Stimulated activated CD4-positive, alpha-beta T cell treated with anti-CD3 and anti-CD28 coated beads, Interleukin-2, amount 100 ng/mL, for 48 hours (primary cell): Measurements from ENCODE around the gene CALN1.
"Not testable (repeated sequence)": the region's sequence is repeated elsewhere in the genome, so short reads cannot be mapped to it uniquely, and the experiment has no call there.

Source experiments
- DNase-seq, 2 donors: peaks; one replicate each; pipeline ENCODE4 v3.0.0-alpha.2; 2020

CALN1 gene

GRCh38 chr7:71942115-71942514 lies 470.0 kb downstream of the CALN1 start:
- DNase-seq, result no peak

- DNase-seq, result no peak
Observed at GRCh38 chr7:71937840-71938371, 474.2 kb downstream of the CALN1 start.

DNA sequence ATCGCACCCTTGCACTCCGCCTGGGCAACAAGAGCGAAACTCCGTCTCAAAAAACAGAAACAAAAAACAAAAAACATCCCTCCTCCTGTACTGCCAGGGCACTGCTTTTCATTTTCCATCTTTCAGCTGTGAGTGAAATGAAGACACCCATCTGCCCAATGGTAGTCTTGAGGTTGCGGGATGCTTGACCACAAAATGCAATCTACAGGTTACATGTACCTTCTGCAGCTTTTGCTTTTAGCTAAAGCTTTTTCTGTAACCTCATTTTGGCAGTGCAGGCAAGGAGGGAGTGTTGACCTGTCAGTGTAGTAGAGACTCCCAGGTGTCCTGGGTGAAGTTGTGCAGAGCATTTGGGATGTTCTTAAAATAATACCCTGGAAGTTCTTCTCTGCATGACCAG lies 476.5 kb downstream of the CALN1 start:
- DNase-seq, result no peak

DNA sequence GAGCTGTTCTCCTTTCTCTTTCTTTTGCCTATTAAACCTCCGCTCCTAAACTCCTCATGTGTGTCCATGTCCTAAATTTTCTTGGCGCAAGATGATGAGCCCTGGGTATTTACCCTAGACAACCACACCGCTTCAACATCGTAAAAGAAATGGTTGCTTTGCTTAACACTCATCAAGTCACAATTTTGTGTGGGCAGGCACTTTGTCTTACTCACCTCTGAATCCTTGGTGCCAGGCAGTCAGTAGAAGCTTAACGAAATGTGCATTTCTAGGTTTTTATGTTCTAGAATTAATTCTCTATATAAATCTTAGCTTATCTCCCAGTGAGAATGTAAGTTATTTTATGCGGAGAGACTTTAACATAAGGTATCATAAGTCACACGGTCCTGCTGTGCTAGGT lies 478.7 kb downstream of the CALN1 start:
- no peak for DNase-seq

DNA sequence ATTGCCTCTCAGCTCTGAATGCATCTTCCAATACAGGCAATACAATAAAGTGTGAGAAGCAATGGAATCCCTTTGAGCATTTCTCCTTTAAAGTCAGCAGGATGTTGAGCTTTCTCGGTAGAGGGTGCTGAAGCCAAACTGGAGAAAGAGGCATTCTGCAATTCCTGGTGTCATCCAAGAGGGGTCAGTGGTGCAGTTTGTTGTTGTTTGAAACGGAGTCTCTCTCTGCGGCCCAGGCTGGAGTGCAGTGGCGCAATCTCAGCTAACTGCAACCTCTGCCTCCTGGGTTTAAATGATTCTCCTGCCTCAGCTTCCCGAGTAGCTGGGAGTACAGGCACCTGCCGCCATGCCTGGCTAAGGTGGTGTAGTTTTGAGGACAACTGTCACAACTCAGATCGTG lies 486.5 kb downstream of the CALN1 start:
- no peak for DNase-seq

- not testable (repeated sequence) for DNase-seq
Observed at GRCh38 chr7:71914204-71914603, 497.9 kb downstream of the CALN1 start.

- DNase-seq, result no peak
Observed at GRCh38 chr7:71912476-71912875, 499.7 kb downstream of the CALN1 start.

- no peak for DNase-seq
Observed at GRCh38 chr7:71911051-71911450, 501.1 kb downstream of the CALN1 start.

DNA sequence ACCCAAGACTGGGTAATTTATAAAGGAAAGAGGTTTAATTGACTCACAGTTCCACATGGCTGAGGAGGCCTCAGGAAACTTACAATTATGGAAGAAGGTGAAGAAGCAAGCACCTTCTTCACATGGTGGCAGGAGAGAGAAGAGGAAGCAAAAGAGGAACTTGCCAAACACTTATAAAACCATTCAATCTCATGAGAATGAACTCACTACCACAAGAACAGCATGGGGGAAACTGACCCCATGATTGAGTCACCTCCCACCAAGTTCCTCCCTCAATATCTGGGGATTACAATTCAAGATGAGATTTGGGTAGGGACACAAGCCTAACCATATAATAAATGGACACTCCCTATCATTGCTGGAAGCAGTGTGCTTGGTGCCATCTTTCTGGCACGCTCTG lies 506.3 kb downstream of the CALN1 start:
- DNase-seq, result no peak

- DNase-seq, result no peak
Observed at GRCh38 chr7:71904484-71904883, 507.7 kb downstream of the CALN1 start.

DNA sequence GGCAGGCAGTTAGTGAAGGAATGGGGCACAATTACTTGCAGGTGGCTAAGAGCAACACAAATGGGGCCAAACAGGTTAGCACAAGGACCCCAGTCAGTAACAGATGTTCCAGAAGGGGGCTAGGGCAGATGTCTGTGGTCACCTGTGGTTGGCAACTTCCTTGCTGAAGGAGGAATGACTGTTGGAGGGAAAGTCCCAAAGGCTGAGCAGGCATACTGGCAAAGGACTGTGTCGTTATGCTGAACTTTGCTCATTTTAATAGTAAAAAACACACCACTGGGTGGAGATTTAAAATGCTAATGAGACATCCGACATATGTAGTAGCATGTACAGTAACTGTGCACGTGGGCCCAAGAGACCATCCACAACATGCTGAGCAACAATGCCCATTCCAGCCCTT lies 511.6 kb downstream of the CALN1 start:
- DNase-seq, result no peak

GRCh38 chr7:71896535-71896934 lies 515.6 kb downstream of the CALN1 start:
- no peak for DNase-seq

DNA sequence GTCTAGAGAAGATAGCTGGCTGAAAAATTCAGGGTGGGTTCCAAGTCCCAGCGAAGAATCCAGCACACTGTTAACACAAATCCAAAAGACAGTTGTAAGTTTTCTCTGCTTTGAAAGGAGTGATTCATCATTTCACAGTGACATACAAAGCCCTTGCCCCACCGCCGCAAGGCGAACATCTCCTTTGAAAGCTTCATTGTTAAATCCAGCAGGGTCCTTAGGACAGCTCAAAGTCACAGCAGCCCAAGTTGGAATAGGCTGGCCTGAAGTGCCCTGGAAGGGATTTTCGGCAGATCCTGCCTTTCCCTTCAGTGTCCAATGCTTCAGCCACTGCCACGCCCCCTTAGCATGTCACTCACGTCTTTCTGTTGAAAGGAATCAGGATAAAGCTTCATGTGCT lies 526.1 kb downstream of the CALN1 start:
- DNase-seq, result no peak

DNA sequence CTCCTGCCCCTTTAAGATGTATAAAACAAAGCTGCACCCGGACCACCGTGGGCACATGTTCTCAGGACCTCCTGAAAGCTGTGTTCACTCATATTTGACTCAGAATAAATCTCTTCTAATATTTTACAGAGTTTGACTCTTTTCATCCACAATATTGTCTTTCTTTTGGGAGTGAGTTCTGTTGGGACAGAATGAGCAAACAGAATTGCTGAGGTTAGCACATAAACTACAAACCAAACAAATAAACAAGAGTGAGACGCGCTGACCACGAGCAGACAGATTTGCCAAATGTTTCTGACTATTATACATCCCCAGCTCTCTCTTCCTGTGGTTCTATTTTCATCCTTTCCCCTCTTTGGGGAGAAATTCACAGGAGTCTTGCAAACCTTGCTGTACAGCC lies 526.7 kb downstream of the CALN1 start:
- no peak for DNase-seq

DNA sequence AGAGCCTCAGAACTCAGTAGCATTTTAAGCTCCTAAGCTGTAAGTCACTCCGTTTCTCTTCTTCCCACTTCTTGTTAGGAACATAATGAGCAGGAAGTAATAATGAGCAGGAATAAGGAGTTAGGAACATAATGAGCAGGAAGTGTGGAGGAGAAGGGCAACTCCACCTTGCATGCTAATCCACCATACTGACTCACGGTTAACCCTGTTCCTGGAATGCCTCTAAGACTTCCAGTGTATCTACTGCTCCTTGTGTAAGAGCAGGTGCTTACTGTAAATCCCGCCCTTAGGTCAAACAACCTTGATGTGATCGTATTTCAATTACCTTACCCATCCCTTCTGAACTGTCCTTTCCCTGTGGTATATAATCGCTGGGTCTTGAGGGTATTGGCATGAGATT lies 528.7 kb downstream of the CALN1 start:
- no peak for DNase-seq

- DNase-seq, result no peak
Observed at GRCh38 chr7:71871446-71871845, 540.7 kb downstream of the CALN1 start.

DNA sequence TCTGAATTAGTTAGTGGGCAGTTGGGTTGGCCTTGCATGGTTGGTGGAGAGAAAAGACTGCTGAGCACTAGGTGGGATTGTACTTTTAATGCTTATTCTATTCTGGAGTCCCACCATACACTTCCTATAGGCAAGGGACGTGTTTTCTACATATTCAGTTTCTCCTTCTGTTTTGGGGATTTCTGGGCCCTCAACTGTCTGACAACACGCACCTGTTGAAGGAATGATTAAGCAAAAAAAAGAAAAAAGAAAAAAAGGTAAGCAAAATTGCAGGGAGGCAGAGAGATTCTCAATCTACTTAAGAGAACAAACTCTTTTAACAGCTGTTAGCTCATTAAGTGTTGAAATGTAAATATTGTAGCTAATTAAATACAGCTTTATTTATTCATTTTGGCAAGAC lies 541.3 kb downstream of the CALN1 start:
- DNase-seq, result no peak

GRCh38 chr7:71868797-71869196 lies 543.3 kb downstream of the CALN1 start:
- DNase-seq, result no peak

DNA sequence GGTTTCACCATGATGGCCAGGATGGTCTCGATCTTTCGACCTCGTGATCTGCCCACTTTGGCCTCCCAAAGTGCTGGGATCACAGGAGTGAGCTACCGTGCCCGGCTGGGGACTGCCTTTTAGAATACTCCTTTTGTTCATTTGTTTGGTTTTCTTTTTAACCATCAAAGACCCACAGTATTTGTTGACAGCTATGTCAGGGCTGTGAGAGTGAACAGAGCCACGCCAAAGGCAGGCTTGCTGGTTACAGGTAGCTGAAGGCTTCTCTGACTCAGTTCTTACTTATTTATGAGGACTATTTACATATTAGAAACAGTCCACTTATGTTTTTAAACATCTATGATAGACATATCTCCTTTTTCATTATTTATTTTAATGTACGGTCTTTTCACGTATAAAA lies 544.5 kb downstream of the CALN1 start:
- no peak for DNase-seq

DNA sequence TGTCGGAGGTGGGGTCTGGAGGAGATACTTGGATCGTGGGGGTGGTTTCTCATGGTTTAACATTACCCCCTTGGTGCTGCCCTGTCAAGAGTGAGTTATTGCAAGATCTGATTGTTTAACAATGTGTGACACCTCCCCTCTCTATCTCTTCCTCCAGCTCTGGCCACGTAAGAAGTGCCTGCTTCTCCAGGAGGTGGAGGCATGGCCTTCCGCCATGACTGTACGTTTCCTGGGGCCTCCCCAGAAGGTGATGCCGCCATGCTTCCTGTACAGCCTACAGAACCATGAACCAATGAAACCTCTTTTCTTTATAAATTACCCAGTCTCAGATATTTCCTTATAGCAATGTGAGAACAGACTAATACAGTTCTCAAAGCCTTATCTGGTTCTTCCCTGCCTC lies 547.0 kb downstream of the CALN1 start:
- DNase-seq, result no peak

DNA sequence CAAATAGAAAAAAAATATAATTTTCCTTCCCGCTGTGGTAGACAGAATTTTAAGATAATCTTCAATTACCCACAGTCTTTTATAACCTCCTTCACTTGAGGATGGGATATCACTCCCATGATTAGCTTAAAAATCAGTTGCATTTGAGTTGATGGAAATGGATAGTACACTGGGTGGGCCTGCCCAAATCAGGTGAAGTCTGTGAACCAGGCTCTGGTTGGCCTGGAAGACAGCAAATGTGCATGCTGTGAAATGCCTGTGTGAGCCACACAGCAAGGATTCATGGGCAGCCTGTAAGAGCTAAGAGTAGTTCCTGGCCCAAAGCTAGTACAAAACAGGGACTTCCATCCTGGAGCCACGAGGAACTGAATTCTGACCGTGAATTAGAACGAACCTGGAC lies 548.0 kb downstream of the CALN1 start:
- DNase-seq, result no peak

GRCh38 chr7:71860572-71860971 lies 551.6 kb downstream of the CALN1 start:
- no peak for DNase-seq

DNA sequence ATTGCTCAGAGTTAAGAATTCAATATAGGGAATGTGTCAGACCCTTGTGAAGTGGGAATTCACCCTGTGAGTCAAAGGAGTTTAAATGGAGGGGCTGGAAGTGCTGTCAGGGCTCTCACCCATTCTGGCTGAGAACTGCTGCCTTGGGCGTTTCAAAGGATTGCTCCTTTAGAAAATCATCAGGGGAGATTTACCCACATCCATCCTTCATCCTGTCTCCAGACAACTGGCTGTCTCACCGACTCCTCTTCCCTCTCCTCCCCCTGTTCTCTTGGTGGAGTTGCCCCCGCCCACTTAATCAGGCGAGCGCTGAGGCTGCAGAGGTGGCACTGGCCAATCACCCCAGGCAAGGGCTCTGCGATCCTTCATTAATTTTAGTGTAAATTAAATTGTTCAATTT lies 554.8 kb downstream of the CALN1 start:
- no peak for DNase-seq

GRCh38 chr7:71854546-71855397 lies 557.4 kb downstream of the CALN1 start:
- DNase-seq, result no peak
